ENCODE measurements around the gene MAX.

MAX gene, protein sequence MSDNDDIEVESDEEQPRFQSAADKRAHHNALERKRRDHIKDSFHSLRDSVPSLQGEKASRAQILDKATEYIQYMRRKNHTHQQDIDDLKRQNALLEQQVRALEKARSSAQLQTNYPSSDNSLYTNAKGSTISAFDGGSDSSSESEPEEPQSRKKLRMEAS

DNA sequence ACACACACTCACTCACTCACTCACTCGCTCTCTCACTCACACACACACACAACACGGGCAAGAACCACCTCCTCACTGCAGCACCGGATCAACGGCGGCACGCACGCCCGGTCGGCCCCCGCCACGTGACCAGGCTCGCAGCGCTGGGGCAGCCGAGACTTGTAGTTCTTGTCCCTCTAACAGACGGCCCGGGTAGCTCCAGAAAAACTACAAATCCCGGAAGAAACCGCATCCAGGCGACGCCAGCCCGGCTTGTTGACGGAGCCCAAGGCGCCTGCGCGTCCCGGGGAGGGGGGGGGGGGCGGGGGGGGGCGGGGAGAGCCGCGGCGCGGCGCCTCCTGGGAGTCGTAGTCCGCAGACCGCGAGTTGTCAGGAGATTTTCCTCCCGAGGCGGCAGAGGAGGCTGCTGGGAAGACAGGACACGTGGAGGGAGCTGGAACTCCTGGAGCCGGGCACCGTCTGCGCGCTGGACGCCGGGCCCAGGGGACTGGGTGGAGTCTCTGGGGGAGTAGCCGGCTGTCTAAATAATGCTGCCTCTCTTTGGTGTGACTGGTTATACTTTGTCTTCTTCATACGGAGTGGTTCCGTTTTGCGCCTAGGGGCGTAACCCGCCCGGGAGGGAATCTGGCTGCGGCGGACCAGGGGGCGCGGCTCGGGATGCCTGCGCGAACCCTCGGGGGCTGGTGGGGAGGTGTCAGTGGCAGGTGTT is at the start of gene MAX:
TSS of gene MAX (minus strand) at position 77 of the 709 bp plus-strand sequence. CDS start 178 bp downstream, outside the sequence.
- peak; percentile 98 for DNase-seq (ENCODE audit: low spot score)

DNA sequence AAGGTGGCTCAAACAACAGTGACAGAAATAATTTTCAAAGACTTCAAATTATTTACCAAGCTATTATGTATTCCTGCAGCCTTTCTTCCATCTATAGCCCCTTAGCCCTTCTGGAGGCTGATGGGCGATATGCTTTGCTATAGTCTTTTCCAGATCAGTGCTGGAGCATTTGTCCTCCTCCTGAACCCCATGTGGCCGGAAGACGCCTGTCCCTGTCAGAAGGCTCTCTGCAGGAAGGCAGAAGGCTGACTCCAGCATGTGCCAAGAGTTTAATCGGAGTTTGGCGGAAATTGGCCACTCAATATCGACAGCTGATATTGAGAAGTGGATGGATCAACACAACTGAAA is 49.3 kb upstream of the MAX start:
- no peak for DNase-seq (ENCODE audit: low spot score)

DNA sequence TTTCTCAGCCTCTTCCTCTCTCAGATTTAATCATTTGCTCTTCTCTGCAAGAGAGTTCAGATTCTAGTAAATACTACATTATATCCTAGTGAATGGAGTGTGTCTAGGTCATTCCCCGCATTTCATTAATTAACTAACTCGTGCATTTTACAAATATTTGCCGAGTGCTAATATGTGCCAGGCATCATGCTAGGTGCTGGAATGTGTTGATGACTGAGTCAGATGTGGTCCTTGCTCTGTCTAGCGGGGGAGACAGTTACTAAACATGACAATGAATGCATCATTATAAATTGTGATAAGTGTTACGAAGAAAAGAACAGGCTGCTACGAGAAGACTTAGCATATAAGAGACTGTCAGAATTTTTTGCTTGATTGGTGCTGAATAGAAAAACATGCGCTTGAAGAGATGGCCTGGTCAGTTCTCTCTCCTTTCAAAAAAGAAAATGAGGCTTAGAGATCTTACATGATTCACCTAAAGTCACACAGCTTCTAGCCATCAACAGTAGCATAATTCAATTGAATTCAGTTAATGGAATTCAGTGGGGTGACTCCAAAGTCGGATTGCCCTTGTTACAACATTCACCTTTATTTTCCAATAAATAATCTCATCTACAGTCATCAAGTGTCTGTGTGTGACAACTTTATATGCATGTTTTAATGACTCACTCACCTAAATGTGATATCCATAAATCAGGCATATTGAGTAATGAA is 48.7 kb upstream of the MAX start:
- DNase-seq (ENCODE audit: low spot score), result no peak

DNA sequence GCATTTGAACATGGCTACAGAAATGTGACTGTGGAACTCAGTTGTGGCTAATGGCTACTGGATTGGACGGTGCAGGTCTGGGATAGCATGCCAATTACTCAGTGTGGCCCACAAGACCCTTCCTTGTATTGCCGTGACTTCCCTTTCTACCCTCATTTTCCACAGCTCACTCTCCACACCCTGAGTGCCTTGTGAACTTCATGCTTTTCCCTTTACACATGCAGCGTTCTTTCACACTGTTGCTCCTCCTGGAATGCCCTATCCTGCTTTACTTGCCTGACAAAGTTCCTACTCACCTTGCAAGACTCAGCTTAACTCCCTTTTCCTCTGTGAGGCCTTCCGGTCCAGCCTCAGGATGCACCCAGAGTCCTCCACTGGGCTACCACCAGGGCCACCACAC is 46.8 kb upstream of the MAX start:
- DNase-seq (ENCODE audit: low spot score), result no peak

DNA sequence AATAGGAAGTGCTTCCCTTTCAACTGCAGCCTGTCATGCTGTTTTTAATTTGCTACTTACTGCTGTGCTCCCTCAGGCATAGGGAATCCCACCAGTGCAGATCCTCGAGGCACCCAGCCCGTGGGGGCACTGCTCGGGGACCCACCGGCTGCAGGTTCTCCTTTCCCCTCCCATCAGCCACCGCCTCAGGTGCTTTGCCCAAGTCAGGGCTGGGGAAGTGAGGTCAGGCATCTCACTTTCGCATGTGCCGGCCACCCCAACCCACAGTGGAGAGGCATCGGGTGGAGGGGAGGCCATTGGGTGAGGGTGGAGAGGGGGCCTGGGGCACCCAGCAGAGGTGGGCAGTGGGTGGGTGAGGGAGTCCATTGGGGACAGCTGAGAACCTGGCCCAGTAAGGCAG is 41.9 kb upstream of the MAX start:
- no peak for DNase-seq (ENCODE audit: low spot score)

DNA sequence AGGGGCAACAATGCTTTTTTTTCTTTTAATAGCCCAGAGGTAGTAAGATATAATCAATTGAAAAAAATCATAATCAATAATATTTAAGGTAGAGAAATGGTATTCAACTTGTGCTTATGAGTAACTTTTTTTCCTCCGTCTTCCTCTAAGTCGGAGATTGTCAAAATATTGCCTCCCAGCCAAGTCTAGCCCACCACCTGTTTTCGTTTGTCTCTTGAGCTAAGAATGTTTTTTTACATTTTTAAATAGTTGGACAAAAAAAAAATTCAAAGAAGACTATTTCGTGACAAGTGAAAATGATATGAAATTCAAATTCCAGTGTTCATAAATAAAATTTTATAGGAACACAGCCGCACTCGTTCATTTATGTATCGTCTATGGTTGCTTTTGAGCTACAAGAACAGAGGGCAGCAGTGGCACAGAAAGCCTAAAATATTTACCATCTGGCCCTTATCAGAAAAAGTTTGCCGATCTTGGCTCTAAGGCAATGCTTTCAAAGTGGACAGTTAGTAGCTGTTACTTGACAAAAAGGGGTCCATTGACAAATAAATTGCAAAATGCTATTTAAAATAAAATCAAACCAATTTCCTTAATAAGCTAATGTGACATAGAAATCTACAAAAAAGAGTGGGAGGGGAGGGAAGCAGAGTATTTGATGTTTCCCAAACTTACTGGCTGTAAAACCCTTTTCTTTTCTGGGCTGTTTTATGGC is 40.8 kb upstream of the MAX start:
- DNase-seq (ENCODE audit: low spot score), result no peak

DNA sequence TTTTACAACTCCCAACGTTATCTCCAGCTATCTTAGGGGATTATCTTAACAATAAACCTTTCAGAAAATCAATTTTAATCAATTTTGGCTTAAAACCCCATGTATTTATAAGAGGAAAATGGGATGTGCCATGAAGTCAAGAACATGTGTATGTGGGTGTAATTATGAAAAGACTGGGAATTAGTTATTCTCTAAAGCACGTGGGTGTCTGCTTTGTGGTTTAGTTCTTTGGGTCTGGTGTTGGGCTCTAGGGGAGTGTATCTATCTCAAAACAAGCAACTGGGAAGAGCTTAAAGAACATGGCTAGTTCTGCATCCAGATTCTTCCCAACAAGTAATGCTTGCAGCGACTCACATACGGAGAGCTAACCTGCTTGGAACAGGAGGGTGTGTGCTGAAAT is 40.1 kb upstream of the MAX start:
- no peak for DNase-seq (ENCODE audit: low spot score)

DNA sequence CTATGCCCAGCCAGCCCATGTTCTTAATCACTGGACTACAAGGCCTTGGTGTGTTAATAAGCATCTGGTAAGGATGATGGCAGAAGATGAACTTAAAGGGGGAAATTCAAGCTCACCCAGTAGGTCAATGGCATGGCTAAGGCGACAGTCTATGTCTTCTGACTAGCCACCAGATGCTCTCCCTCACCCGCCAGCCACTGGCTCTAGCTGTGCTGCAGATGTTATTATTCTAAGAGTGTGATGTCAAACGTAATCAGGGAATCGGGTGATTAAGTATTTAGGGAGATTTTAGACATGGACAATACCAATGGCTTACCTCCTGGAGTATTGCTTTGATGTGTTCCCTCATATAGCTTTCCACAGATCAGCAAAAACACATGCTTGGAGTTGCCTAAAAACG is 39.2 kb upstream of the MAX start:
- no peak for DNase-seq (ENCODE audit: low spot score)

DNA sequence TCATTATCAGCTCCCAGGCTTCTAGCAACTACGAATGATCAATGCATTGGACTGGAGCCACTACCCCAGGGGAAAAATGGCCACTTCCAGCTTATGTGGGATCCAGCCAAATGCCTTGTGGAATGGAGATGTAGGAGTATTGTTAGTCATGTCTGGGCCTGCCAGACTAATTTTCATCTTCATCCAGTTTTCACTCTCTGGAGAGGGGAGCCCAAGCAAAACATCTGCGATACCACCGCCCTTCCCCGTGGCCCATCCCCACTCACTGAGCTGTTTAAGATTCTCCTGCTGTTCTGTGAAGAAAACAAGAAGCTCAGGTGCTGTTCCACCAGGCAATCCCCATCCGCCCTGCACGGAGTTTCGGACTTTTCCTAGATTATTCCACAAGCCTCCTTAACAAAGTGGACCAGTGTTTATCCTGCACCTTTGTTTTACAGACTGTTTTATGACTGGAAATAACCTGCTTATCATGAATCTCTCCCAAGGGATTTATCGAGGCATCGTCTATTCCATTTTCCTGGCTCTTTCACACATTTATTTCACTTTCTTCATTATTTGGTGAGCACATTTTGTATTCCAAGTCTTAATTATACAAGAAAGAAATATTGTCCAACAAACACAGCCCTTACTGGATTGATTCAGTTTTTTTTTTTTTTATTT is 35.5 kb upstream of the MAX start:
- no peak for DNase-seq (ENCODE audit: low spot score)

DNA sequence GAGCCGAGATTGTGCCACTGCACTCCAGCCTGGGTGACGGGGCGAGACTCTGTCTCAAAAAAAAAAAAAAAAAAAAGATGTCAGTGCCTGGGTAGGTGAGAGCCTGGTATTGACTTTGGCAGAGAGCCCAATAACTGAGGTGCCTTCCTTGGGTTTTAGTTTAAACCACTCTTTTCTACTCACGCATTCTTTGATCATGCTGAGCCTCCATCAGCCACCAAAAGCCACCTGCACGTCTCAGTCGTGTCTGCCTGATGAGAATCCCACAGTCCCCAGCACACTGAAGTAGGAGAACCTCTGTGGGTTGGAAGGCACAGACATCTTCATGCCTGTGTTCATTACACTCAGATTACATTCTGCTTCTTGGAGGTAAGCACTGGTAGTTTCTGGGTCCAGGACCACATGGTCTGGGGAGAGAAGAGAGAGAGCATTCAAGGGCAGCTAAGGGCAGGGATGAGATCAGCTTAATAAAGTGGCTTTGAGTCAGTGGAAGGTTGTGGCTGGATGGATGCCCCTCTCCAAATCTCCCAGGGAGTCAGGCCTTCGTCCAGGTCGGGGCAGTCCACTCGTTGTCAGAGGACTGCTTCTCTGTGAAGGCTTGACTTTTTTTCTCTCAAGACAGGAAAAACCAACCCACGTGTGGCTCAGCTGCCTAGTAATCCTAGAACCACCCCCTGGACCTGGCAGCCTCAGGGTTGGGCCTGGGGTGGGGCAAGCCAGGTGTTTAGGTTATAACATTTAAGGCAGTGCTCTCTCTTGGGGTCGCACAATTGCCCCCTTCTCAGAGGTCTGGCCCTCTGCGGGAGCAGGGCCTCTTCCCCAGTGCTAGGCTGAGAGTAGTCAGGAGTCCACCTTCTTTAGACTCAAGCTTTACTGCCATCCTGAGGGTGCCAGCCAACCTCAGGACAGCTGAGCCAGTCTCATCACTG is 32.6 kb upstream of the MAX start:
- no peak for DNase-seq (ENCODE audit: low spot score)

DNA sequence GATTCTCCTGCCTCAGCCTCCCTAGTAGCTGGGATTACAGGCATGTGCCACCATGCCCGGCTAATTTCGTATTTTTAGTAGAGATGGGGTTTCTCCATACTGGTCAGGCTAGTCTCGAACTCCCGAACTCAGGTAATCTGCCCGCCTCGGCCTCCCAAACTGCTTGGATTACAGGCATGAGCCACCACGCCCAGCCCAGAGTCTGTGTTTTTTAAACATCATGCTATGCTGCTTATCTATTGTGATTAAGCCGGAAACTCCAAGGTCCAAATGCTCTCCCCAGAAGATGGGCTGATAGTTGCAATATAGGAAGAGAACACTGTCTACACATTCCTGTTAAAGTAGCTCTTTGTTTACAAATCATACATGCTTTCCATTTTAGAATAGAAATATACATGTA is 30.5 kb upstream of the MAX start:
- no peak for DNase-seq (ENCODE audit: low spot score)

DNA sequence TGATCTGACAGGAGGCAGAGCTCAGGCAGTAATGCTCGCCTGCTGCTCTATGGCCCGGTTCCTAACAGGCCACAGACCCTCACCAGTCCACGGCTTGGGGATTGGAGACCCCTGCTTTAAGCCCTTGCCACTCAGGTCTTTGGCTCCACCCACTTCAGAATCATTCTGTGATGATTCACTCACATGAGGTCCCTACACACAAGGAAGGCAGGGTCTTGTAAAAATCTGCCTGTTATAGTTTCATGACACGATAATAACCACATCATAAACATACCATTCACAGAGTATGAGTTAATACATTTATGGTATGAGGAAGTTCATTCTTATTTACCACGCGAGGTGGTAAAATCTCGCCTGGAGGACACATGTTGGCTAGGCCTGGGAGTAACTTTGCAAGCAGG is 29.0 kb upstream of the MAX start:
- DNase-seq (ENCODE audit: low spot score), result no peak

DNA sequence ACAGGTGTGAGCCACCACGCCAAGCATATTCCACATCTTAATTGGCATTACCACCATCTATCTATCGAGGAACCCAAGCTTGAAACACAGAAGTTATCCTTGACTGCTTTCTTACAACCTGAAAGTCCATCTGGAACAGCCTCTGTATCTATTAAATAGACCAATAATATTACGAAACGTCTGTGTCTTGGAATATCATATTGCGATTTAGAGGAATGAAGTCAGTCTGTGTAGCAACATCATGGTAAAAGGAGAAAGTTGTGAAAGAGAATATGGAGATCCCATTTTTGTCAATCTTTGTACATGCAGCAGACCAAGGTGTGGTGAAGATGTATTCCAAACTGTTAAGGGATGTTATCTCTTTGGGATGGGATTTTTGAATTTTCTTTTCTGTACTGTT is 25.8 kb upstream of the MAX start:
- no peak for DNase-seq (ENCODE audit: low spot score)

DNA sequence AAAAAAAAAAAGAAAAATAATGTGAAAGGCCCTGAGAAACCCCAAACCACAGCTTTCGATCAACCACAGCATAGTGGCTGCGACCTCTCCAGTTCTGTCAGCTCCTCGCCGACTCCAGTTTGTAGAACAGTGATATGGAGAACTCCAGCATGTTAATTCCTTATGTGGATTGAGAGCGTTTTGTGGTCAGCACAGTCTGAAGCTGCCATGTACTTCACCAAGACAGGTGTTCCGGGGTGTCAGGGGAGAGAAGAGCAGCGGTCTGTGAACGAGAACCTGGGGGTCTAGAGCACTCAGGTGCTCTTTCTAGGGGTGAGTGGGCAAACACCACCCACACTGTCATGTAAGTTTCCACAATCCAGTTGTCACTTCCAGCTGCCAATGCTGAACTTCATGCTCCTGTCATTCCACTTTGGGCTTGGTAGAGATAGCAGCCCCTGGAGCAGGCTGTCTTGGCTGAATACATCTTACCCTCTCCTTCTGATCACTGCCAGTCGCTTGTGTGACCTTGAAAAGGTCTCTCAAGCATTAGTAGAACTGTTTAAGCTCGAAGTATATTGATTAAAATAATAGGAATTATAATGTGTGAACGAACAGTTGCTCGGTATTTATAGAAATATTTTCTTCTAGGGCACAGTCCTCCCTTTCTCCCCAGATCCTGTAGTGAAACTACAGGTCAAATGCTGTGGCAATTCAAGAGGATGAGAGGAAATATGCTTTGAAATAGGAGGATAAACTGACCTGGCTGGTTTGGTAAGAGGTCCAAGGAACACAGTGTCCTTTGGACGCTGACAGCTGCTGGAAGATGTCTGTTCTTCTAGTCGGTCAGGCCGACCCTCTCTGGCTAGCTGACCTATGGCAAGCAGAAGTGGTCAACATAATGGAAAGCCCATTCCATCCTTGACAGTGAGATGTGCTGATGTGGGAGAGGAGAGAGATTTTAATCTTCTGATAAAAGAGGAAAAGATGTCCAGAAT is 15.7 kb upstream of the MAX start:
- no peak for DNase-seq (ENCODE audit: low spot score)

DNA sequence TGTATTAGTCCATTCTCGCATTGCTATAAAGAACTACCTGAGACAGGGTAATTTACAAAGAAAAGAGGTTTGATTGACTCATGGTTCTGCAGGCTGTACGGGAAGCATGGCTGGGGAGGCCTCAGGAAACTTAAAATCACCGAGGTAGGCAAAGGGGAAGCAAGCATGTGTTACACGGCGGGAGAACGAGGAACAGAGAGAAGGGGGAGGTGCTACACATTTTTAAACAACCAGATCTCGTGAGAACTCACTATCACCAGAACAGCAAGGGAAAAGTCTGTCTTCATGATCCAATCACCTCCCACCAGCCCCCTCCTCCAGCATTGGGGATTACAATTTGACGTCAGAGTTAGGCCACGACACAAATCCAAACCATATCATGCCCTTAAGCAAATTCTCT is 13.3 kb upstream of the MAX start:
- DNase-seq (ENCODE audit: low spot score), result no peak

DNA sequence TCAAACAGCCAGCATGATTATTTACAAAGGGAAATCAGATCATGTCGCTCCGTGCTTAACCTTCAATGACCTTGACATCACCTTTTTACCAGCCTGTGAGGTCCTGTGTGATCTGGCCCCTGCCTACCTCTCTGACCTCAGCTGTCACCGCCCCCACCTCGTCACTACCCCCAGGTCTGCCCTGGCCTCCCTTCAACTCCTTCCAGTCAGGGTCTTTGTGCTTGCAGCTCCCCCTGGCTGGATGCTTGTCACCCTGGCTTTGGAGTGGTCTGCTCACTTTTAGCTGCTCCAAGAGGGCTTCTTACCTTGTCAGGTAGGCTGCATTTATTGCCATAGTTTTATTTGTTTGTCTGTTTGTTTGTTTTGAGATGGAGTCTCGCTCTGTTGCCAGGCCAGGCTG is 8.2 kb upstream of the MAX start:
- DNase-seq (ENCODE audit: low spot score), result no peak

DNA sequence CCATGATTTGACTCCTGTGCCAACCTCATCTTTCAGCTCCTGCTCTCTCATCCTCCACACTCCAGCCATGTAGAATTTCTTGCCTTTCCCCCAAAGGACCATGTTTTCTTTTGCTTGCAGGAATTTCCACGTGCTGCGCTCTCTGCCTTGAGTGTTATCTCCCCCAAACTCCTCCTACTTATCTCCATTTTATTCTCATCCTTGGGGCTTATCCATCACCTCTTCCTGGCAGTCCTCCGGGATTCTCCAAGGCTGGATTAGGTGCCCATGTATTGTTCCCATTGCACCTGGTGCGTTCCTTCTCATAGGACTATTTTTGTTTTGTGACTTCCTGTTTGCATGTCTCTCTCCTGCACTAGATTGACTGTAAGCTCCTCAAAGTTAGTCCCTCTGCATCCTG is 7.0 kb upstream of the MAX start:
- DNase-seq (ENCODE audit: low spot score), result no peak

DNA sequence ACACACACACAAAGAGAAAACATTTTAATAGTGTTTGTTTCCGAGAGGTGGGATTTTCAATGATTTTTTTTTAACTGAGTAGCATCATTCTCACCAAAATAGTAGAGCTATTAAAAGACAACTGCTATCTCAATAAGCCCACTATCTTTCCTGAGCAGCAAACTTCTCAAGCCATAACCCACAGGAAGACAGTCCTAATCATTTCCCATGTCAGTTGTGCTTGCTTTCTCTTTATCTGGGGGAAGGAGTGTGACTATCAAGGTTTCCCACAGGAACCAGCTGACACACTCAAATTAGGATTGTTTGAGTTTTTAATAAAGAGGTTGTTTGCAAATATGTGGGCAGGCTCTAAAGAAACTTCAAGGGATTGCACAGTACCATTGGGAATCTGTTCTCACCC is 4.9 kb upstream of the MAX start:
- DNase-seq (ENCODE audit: low spot score), result no peak

DNA sequence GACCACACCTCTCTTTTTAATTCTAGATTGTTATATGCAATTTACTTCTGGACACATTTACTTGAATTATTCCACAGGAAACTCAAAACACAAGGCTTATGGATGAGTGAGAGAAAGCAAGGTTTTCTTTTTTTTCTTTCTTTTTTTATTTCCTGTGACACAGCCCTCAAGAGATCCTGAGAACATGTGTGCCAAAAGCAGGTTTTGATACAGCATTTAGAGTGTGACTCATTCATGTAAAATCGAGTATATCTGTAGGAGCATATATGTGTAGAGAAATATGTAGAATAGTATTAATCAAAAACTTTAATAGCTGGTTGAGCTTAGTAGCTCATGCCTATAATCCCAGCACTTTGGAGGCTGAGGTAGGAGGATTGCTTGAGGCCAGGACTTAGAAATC is 4.4 kb upstream of the MAX start:
- no peak for DNase-seq (ENCODE audit: low spot score)

DNA sequence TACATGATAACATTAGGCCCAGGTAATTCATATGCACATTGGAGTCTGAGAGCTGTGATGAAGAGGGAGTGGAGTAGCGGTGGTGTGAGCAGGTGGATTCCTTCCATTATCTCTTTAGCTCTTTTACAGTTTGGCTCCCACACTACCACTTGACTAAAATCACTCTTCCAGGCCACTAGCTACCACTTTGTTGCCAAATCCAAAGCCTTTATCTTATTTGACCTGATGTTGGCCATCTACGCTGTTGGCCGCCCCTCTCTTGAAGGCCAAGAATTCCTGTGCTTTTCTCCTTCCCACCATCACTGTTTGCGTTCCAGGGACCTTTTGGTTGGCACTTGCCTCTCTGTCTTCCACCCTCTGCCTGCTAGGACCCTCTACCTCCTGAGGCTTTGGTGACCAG is 4.0 kb upstream of the MAX start:
- no peak for DNase-seq (ENCODE audit: low spot score)
